ENCODE results near the gene FKBP1B. TPM values are rescaled to one million over a fixed set of nuclear protein-coding genes. Genes with fewer than 3 reads are reported as not detected.

Gene FKBP1B
- total RNA-seq, 1 donor from 2014 or later = 16.2 TPM

DNA sequence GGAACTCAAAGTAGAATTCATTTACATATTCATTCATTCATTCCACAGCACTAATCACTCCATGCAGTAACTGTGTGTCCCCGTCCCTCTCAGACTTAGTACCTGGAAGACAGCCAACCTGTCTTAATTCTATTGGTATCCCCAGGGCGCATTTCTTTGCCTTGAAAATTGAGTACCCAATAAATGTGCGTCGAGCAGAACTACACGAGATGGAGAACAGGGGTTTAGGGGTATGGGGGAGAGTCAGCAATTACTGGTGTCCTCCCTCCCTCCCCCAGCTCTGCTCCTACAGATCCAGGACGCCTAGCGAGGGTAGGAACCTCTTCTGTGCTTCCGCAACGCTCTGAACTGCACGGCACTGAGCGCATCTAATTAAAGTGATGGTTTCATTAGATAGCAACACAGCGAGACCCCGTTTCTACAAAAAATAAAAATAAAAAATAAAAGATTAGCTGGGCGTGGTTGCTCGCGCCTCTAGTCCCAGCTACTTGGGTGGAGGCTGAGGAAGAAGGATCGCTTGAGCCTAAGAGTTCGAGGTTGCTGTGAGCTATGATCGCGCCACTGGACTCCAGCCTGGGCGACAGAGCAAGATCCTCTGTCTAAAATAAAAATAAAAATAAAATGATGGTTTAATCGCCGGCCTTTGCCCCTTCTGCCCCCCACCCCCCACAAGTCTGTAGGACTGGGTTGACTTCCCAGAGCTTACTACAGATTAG, 614 bp upstream of the FKBP1B start:
- DNase-seq (ENCODE audit: low spot score) = no peak
- Mint-ChIP-seq H3K27me3 (ENCODE audit: low read depth) (no peaks in the 10 kb centered on the region), H3K4me1 (ENCODE audit: low read depth) (peaks cover 21% of the 10 kb centered on the region), H3K9me3 (ENCODE audit: low read depth) (no peaks in the 10 kb centered on the region), H3K4me3 (ENCODE audit: unreplicated experiment) (no peak overlapping the region), H3K27ac (ENCODE audit: unreplicated experiment) (no peak overlapping the region), H3K36me3 (ENCODE audit: low read depth) (no peaks in the 10 kb centered on the region)
- TF ChIP-seq, protein P1, sequence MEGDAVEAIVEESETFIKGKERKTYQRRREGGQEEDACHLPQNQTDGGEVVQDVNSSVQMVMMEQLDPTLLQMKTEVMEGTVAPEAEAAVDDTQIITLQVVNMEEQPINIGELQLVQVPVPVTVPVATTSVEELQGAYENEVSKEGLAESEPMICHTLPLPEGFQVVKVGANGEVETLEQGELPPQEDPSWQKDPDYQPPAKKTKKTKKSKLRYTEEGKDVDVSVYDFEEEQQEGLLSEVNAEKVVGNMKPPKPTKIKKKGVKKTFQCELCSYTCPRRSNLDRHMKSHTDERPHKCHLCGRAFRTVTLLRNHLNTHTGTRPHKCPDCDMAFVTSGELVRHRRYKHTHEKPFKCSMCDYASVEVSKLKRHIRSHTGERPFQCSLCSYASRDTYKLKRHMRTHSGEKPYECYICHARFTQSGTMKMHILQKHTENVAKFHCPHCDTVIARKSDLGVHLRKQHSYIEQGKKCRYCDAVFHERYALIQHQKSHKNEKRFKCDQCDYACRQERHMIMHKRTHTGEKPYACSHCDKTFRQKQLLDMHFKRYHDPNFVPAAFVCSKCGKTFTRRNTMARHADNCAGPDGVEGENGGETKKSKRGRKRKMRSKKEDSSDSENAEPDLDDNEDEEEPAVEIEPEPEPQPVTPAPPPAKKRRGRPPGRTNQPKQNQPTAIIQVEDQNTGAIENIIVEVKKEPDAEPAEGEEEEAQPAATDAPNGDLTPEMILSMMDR (IDR thresholded peaks at IDR 0.05) = no peak

DNA sequence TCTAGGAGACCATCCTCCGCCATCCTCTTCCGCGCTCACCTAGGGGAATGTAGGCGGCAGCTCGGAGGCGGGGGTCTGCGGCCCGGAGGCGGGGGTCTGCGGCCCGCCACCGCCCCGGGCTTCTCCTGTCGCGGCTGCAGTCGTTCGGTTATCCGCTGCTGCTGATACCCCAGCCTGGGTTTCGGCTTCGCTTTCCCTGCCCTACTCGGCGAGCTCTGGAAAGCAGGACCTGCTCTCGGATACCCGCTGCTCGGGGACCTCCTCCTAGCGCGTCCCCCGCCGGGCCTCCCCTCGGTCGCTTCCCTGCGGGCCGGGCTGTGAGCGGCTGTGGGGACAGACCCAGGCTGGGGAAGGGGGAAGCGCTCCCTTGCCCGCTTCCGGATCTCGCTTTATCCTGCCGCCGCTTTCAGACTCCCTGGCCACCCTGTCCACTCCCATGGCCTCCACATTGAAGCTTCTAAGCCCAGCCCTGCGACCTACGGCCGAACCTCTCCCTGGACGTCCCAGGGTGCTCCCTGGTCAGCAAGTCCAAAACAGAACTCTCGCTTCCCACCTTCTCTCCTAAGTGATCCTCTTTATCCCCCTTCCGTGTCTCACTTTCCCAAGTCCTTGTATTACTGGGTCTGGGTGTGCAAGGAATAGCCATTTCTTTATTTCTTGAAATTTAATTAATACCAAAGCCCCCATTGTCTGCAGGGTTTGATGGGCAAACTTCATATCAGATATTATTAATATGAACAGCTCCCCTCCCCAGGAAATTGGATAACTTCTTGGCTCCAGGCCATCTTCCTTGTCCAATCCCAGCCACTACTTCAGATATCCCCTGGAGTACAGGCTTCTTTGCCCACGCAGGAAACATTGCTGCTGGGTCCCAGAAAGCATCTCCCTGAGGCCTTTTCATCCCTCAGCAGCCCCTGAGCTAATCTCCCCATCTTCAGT, 769 bp downstream of the FKBP1B start:
- DNase-seq (ENCODE audit: low spot score) = no peak
- Mint-ChIP-seq H3K27me3 (ENCODE audit: low read depth) (no peaks in the 10 kb centered on the region), H3K36me3 (ENCODE audit: low read depth) (peaks cover 3% of the 10 kb centered on the region), H3K27ac (ENCODE audit: unreplicated experiment) (no peak overlapping the region), H3K9me3 (ENCODE audit: low read depth) (no peaks in the 10 kb centered on the region), H3K4me3 (ENCODE audit: unreplicated experiment) (no peak overlapping the region), H3K4me1 (ENCODE audit: low read depth) (peaks cover 17% of the 10 kb centered on the region)
- TF ChIP-seq, protein P1 (IDR thresholded peaks at IDR 0.05) = no peak

DNA sequence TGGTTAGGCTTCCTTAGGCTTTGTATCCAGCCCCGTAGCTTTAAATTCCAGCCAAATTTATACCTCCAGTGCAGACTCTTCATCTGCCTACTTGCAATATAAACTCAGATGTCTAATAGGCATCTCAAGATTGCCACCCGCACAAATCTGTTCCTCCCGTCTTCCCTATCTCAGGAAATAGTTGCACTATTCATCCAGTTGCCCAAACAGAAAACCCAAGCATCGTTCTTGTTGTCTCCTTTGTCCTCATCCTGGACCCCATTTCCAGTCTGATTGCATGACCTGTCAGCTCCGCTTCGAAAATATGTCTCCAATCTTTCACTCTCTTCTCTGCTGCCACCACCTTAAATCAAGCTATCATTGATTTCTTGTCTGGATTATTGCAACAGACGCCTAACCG, 2.3 kb downstream of the FKBP1B start:
- Mint-ChIP-seq H3K4me3 (ENCODE audit: unreplicated experiment) (no peak overlapping the region), H3K36me3 (ENCODE audit: low read depth) (peaks cover 3% of the 10 kb centered on the region), H3K27me3 (ENCODE audit: low read depth) (no peaks in the 10 kb centered on the region), H3K4me1 (ENCODE audit: low read depth) (peaks cover 9% of the 10 kb centered on the region), H3K27ac (ENCODE audit: unreplicated experiment) (no peak overlapping the region), H3K9me3 (ENCODE audit: low read depth) (peaks cover 2% of the 10 kb centered on the region)
- TF ChIP-seq, protein P1 (IDR thresholded peaks at IDR 0.05) = no peak
- no peak for DNase-seq (ENCODE audit: low spot score)

DNA sequence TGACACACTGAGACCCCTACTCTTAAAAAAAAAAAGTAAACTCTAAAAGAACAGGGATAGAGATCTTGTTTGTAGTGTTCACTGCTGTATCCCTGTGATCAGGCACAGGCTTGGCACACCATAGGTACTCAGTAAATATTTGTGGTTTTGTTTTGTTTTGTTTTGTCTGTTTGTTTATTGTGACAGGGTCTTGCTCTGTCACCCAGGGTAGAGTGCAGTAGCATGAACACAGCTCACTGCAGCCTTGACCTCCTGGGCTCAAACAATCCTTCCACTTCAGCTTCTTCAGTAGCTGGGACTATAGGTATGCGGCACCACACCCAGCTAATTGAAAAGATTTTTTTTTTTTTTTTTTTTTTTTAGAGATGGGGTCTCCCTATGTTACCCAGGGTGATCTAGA, 3.4 kb downstream of the FKBP1B start:
- peaks cover 3% of the 10 kb centered on the region for H3K4me1 Mint-ChIP-seq (ENCODE audit: low read depth)
- TF ChIP-seq, protein P1 (IDR thresholded peaks at IDR 0.05) = no peak
- no peak for DNase-seq (ENCODE audit: low spot score)
- H3K9me3 Mint-ChIP-seq (ENCODE audit: low read depth) = peaks cover 2% of the 10 kb centered on the region
- H3K36me3 Mint-ChIP-seq (ENCODE audit: low read depth) = peaks cover 3% of the 10 kb centered on the region
- H3K27ac Mint-ChIP-seq (ENCODE audit: unreplicated experiment) = no peak overlapping the region
- H3K4me3 Mint-ChIP-seq (ENCODE audit: unreplicated experiment) = no peak overlapping the region
- no peaks in the 10 kb centered on the region for H3K27me3 Mint-ChIP-seq (ENCODE audit: low read depth)

DNA sequence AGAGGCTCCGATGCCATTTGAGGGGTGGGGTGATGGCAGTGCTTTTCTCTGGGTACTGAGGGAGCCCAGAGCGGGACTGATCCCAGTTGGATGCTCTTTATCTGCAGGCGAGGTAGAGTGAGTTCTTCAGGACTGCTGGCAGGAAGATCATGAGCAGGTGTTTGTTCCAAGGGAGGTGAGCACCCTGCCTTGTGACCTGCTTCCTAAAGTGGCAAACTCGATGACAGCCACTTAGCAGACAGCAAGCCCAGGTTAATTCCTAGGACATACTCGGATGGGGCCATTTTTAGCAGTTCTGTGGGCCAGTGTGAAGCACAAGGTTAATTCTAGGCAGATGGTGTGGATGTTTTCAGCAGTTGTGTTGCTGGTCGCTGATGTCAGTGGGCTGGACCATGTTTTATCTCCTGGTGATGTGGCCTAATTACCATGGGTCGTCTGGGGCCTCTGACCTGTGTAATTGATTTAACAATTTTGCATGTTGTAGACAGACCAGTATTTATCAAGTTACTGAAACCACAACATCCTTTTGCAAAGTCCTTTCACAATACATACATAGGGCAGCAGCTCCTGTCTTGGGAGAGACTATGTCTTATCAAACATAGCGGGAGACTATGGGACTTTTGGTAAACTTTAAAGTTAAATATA, 4.9 kb downstream of the FKBP1B start:
- H3K36me3 Mint-ChIP-seq (ENCODE audit: low read depth) = peaks cover 3% of the 10 kb centered on the region
- TF ChIP-seq, protein P1 (IDR thresholded peaks at IDR 0.05) = no peak
- no peaks in the 10 kb centered on the region for H3K4me1 Mint-ChIP-seq (ENCODE audit: low read depth)
- no peaks in the 10 kb centered on the region for H3K27me3 Mint-ChIP-seq (ENCODE audit: low read depth)
- no peak overlapping the region for H3K4me3 Mint-ChIP-seq (ENCODE audit: unreplicated experiment)
- peaks cover 2% of the 10 kb centered on the region for H3K9me3 Mint-ChIP-seq (ENCODE audit: low read depth)
- H3K27ac Mint-ChIP-seq (ENCODE audit: unreplicated experiment) = no peak overlapping the region
- DNase-seq (ENCODE audit: low spot score) = no peak

Data from chondrocyte (in vitro differentiated cells).